IMR-90 (cell line): ENCODE measurements around the gene SEC22A. TPM values are rescaled to one million over a fixed set of nuclear protein-coding genes. Genes with fewer than 3 reads are reported as not detected.

Experiments used
- ATAC-seq: fragments of 200-7000 bp; cut with Tn5 transposase; 2 replicates; pipeline ENCODE4 v1.9.1; 2020; ENCODE audit warnings: low read depth, mild to moderate bottlenecking, moderate library complexity
- BruUV-seq: library from RNA; stranded (reverse); fragments of 400-500 nt; replicated peaks from 2 replicates; lab custom pipeline; 2021; lab: Mats Ljungman, UMichigan
- CTCF ChIA-PET: fragments of 300-600 bp; formaldehyde crosslinking; extraction: SDS; loops from one replicate; lab custom pipeline; 2021; ENCODE audit warnings: antibody characterized with exemption; lab: Yijun Ruan, JAX
- POLR2A ChIA-PET: fragments of 300-600 bp; sonication (Branson Sonifier 250); formaldehyde crosslinking; loops from one replicate; lab custom pipeline; 2022; ENCODE audit warnings: antibody characterized with exemption; ENCODE audit not compliant: unreplicated experiment; lab: Charles Lee
- DNase-seq: peaks from one replicate; pipeline ENCODE4 v3.0.0; 2013
- H2AFZ ChIP-seq: replicated peaks from 2 replicates; pipeline ENCODE3; 2013; ENCODE audit warnings: low read length, mild to moderate bottlenecking; ENCODE audit not compliant: poor library complexity
- H2AK5ac ChIP-seq: 2 replicates; pipeline ENCODE4 v1.6.1; 2013; ENCODE audit warnings: low read depth, low read length, inconsistent platforms
- H2AK9ac ChIP-seq: replicated peaks from 2 replicates; pipeline ENCODE3; 2013; ENCODE audit warnings: mild to moderate bottlenecking, low read depth, low read length, moderate library complexity; ENCODE audit not compliant: poor library complexity
- H2BK120ac ChIP-seq: 2 replicates; pipeline ENCODE4 v1.6.1; 2013; ENCODE audit warnings: low read depth, low read length, inconsistent platforms
- H2BK15ac ChIP-seq: 3 replicates; pipeline ENCODE4 v1.6.1; 2013; ENCODE audit warnings: low read depth, low read length, inconsistent platforms
- H2BK20ac ChIP-seq: 2 replicates; pipeline ENCODE4 v1.6.1; 2013; ENCODE audit warnings: low read depth, mild to moderate bottlenecking, inconsistent platforms, low read length, moderate library complexity
- H2BK5ac ChIP-seq: 2 replicates; pipeline ENCODE4 v1.6.1; 2013; ENCODE audit warnings: mild to moderate bottlenecking, low read depth, low read length, inconsistent platforms; ENCODE audit not compliant: poor library complexity, severe bottlenecking
- H3K14ac ChIP-seq: replicated peaks from 2 replicates; pipeline ENCODE4 v1.6.1; 2013; ENCODE audit warnings: low read depth, low read length, inconsistent platforms
- H3K18ac ChIP-seq: 2 replicates; pipeline ENCODE4 v1.6.1; 2013; ENCODE audit warnings: low read depth, low read length, control low read depth
- H3K23ac ChIP-seq: 2 replicates; pipeline ENCODE4 v1.6.1; 2013; ENCODE audit warnings: low read depth, low read length, inconsistent platforms
- H3K27ac ChIP-seq: 2 replicates; pipeline ENCODE4 v1.5.1; 2013; ENCODE audit warnings: mild to moderate bottlenecking, control low read depth, low read length; ENCODE audit not compliant: insufficient read depth
- H3K27me3 ChIP-seq: 2 replicates; pipeline ENCODE4 v1.6.1; 2013; ENCODE audit warnings: low read length; ENCODE audit not compliant: control insufficient read depth, insufficient read depth
- H3K36me3 ChIP-seq: 2 replicates; pipeline ENCODE4 v1.6.1; 2013; ENCODE audit warnings: low read length, mixed read lengths; ENCODE audit not compliant: control insufficient read depth, insufficient read depth
- H3K4ac ChIP-seq: 2 replicates; pipeline ENCODE4 v1.6.1; 2013; ENCODE audit warnings: low read depth, low read length, inconsistent platforms
- H3K4me1 ChIP-seq: 2 replicates; pipeline ENCODE4 v1.6.1; 2013; ENCODE audit warnings: low read length, mixed read lengths; ENCODE audit not compliant: control insufficient read depth, insufficient read depth
- H3K4me2 ChIP-seq: 2 replicates; pipeline ENCODE4 v1.6.1; 2013; ENCODE audit warnings: low read depth, mild to moderate bottlenecking, control low read depth, low read length, moderate library complexity
- H3K4me3 ChIP-seq: 2 replicates; pipeline ENCODE4 v1.5.1; 2013; ENCODE audit warnings: low read depth, mild to moderate bottlenecking, control low read depth, low read length, moderate library complexity; ENCODE audit not compliant: insufficient read depth
- H3K56ac ChIP-seq: 2 replicates; pipeline ENCODE4 v1.6.1; 2013; ENCODE audit warnings: low read length, inconsistent platforms; ENCODE audit not compliant: insufficient read depth; ENCODE audit errors: extremely low read depth
- H3K79me1 ChIP-seq, 2 experiments: 2 replicates each; pipeline ENCODE4 v1.6.1; 2013; ENCODE audit warnings: low read length in 2 of 2, inconsistent platforms in 1 of 2, low read depth in 1 of 2
- H3K9ac ChIP-seq: 2 replicates; pipeline ENCODE4 v1.6.1; 2013; ENCODE audit warnings: low read depth, low read length, control low read depth
- H3K9me1 ChIP-seq: 2 replicates; pipeline ENCODE4 v1.6.1; 2013; ENCODE audit warnings: low read length, inconsistent platforms; ENCODE audit not compliant: insufficient read depth
- H3K9me3 ChIP-seq: 2 replicates; pipeline ENCODE4 v1.6.1; 2013; ENCODE audit warnings: low read length; ENCODE audit not compliant: control insufficient read depth, insufficient read depth
- H4K20me1 ChIP-seq: 2 replicates; pipeline ENCODE4 v1.6.1; 2013; ENCODE audit warnings: low read length, inconsistent platforms; ENCODE audit not compliant: insufficient read depth
- H4K5ac ChIP-seq: 2 replicates; pipeline ENCODE4 v1.6.1; 2013; ENCODE audit warnings: mild to moderate bottlenecking, low read depth, low read length, control low read depth
- H4K8ac ChIP-seq, 2 experiments: 2 replicates each; pipeline ENCODE4 v1.6.1; 2013; ENCODE audit warnings: low read depth in 2 of 2, low read length in 2 of 2, control low read depth in 1 of 2, inconsistent platforms in 1 of 2
- H4K91ac ChIP-seq: 2 replicates; pipeline ENCODE4 v1.6.1; 2013; ENCODE audit warnings: low read depth, low read length, inconsistent platforms; ENCODE audit not compliant: insufficient read depth
- MAZ ChIP-seq: IDR thresholded peaks from 2 replicates; pipeline ENCODE4 v1.6.1; 2012; ENCODE audit warnings: low read depth, mild to moderate bottlenecking, low read length, improper control_type of control experiment, moderate library complexity, borderline replicate concordance
- RCOR1 ChIP-seq: IDR thresholded peaks from 2 replicates; pipeline ENCODE4 v1.6.1; 2012; ENCODE audit warnings: mild to moderate bottlenecking, low read length, improper control_type of control experiment; ENCODE audit not compliant: insufficient replicate concordance
- WGBS, 2 experiments: methylation state at CpG; one replicate each; pipeline versions ENCODE4 v1.1.5 to v1.1.7; 2013; ENCODE audit warnings: missing lambda C conversion rate in 2 of 2; ENCODE audit not compliant: insufficient read length in 1 of 2; ENCODE audit errors: extremely low coverage in 2 of 2; 5-methylcytosine and 5-hydroxymethylcytosine counted together
- dilution Hi-C: fragments of 300-500 bp; cut with HindIII; formaldehyde crosslinking; loops from one replicate; pipeline ENCODE4 v1.14.3; 2018; ENCODE audit warnings: low sequenced_read_pairs; ENCODE audit not compliant: unreplicated experiment
- in situ Hi-C: fragments of 300-500 bp; cut with MboI; formaldehyde crosslinking; loops from 3 replicates; pipeline ENCODE4 v1.14.3; 2019; ENCODE audit warnings: low sequenced_read_pairs, inconsistent platforms, mixed read lengths
- intact Hi-C: fragments of 100-400 bp; cut with micrococcal nuclease; formaldehyde crosslinking; loops from 2 replicates; pipeline ENCODE4 v1.10.0; 2022
- polyA plus RNA-seq, 3 experiments: library from polyadenylated mRNA; depleted of rRNA; stranded (reverse); fragments of >200 nt; gene quantifications; 2 replicates each; pipeline ENCODE4 v1.2.3, GENCODE V29; 2012; ENCODE audit warnings: low replicate concordance in 1 of 3
- total RNA-seq: library from RNA; depleted of rRNA; stranded (reverse); fragments of >200 nt; gene quantifications from 2 replicates; pipeline ENCODE4 v1.2.3, GENCODE V29; 2012

Gene SEC22A
- total and polyA plus RNA-seq, 2 of the 4 experiments (the other 2 are of a cell fraction), result 17.5 to 36.0 TPM

GRCh38 chr3:123168605-123169004 lies 33.1 kb upstream of the SEC22A start:
- Histone ChIP-seq H3K4ac (no peak overlapping the region), H3K9ac (no peak overlapping the region), H3K18ac (no peak overlapping the region), H3K79me1 (no peaks in the 10 kb centered on the region), H2AK5ac (no peak overlapping the region), H3K27ac (no peak overlapping the region), H3K23ac (no peak overlapping the region), H2BK15ac (no peak overlapping the region), H4K5ac (no peak overlapping the region), H3K14ac (no peak overlapping the region), H4K91ac (no peak overlapping the region), H2AK9ac (no peak overlapping the region), H3K36me3 (peaks cover 12% of the 10 kb centered on the region), H2BK5ac (no peak overlapping the region), H3K9me3 (no peaks in the 10 kb centered on the region), H3K4me1 (peaks cover 5% of the 10 kb centered on the region; the same call in 1 of the 2 replicates), H2AFZ (no peak overlapping the region), H2BK20ac (no peak overlapping the region), H3K56ac (no peak overlapping the region), H3K4me2 (no peak overlapping the region), H3K4me3 (no peak overlapping the region), H4K8ac (no peak overlapping the region), H2BK120ac (no peak overlapping the region), H3K27me3 (no peaks in the 10 kb centered on the region), H4K20me1 (no peaks in the 10 kb centered on the region), H3K9me1 (0 out of 2 replicates have a peak, but pooled peaks cover 9% of the 10 kb centered on the region)
- WGBS, 2 experiments, result no CpG with 5 or more reads among the region's 2 CpGs
- intact Hi-C loops (no loop called here), in situ Hi-C loops (no loop called here), dilution Hi-C loops (no loop called here)
- TF ChIP-seq MAZ (no peak), RCOR1 (no peak)
- DNase-seq (no peak), ATAC-seq (no peak)
- POLR2A ChIA-PET, result no interaction called here
- CTCF ChIA-PET, result no interaction called here
- no TSS peak for BruUV-seq
